Glutamatergic neuron (in vitro differentiated cells): Measurements from ENCODE around the gene GMEB2. TPM values are rescaled to one million over a fixed set of nuclear protein-coding genes. Genes with fewer than 3 reads are reported as not detected.
"Not testable (repeated sequence)": the region's sequence is repeated elsewhere in the genome, so short reads cannot be mapped to it uniquely, and the experiment has no call there.

Experiments used
- DNase-seq: peaks from one replicate; pipeline ENCODE4 v3.0.0; 2022
- H3K27ac Mint-ChIP-seq: one replicate; pipeline ENCODE4 v1.8.0; 2020; ENCODE audit warnings: mild to moderate bottlenecking, mixed read lengths, inconsistent platforms; ENCODE audit not compliant: unreplicated experiment
- H3K27me3 Mint-ChIP-seq: one replicate; pipeline ENCODE4 v1.8.0; 2020; ENCODE audit warnings: mild to moderate bottlenecking, moderate library complexity, mixed read lengths, inconsistent platforms; ENCODE audit not compliant: unreplicated experiment
- H3K36me3 Mint-ChIP-seq: one replicate; pipeline ENCODE4 v1.8.0; 2020; ENCODE audit warnings: mild to moderate bottlenecking, mixed read lengths, inconsistent platforms; ENCODE audit not compliant: unreplicated experiment
- H3K4me1 Mint-ChIP-seq: one replicate; pipeline ENCODE4 v1.8.0; 2020; ENCODE audit warnings: mild to moderate bottlenecking, low read depth, mixed read lengths, inconsistent platforms; ENCODE audit not compliant: unreplicated experiment
- H3K4me3 Mint-ChIP-seq: one replicate; pipeline ENCODE4 v1.8.0; 2020; ENCODE audit warnings: mild to moderate bottlenecking, mixed read lengths, inconsistent platforms; ENCODE audit not compliant: unreplicated experiment
- H3K9me3 Mint-ChIP-seq: one replicate; pipeline ENCODE4 v1.8.0; 2020; ENCODE audit warnings: mild to moderate bottlenecking, moderate library complexity, mixed read lengths, inconsistent platforms; ENCODE audit not compliant: unreplicated experiment
- CTCF ChIP-seq: fragments of 200-600 bp; sonication (generic); IDR thresholded peaks from one replicate; pipeline ENCODE4 v1.5.0; 2021; ENCODE audit not compliant: partially characterized antibody, unreplicated experiment
- total RNA-seq: library from RNA; stranded (reverse); fragmentation: NEBNext Ultra II Directional; extraction: Animal tissue kit (Norgen Biotek cat#: 25700); gene quantifications from one replicate; pipeline ENCODE4 v1.2.1, GENCODE V29; 2021; ENCODE audit not compliant: unreplicated experiment

The GMEB2 gene
- total RNA-seq, 1 donor from 2014 or later = 12.8 TPM

DNA sequence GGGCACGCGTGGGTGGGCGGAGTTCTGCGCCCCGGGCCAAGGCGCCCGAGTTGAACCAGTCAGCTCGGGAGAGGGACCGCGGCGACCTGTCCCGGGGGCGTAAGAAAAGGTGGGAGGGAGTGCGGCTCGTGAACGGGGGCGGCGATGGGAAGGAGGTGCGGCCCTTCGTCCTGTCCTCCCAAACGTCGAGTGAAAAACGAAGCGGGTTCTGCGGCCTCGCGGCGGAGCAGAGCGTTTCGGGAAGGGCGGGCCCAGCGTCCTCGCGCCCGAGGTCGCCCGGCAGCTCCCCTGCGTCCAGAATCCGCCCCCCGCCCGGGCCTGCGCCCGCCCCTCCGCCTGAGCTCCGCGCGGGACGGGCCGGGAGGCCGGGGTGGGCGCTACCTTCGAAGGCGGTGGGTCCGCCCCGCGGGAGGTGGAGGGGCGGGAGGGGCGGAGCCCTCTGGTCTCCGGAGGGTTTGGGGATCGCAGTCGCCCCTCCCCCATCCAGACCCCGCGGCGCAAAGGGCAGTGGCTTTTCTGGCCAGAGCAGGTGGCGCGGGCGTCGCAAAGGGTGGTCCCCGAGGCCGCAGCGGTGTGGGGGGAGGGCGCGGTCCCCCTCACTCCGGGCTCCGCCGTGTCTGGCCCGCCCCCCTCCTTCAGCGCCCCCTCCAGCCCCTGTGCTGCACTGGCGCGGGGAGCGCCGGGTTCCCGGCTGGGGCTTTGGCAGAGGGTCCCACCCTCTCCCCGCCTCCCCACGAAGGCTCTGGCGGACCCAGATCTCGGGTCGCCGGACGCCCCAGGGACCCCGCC lies 25.5 kb upstream of the GMEB2 start:
- Mint-ChIP-seq H3K27me3 (peaks cover 9% of the 10 kb centered on the region), H3K27ac (no peak overlapping the region), H3K4me1 (peaks cover 14% of the 10 kb centered on the region), H3K36me3 (no peaks in the 10 kb centered on the region), H3K9me3 (peaks cover 8% of the 10 kb centered on the region), H3K4me3 (peak overlapping the region; percentile 97)
- peak; percentile 88 for DNase-seq
- peak; percentile 19 for TF ChIP-seq CTCF

DNA sequence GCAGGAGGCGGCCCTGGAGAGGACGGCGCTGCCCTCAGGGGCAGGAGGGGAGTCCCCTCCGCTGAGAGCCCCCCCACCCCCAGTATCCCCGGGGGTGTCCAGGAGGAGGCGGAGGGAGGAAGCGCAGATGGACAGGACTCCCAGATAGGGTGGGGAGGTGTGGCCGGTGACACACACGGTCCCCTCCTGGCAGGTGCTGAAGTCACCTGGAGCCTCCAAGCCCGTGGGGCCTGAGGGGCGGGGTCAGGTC lies 25.0 kb upstream of the GMEB2 start:
- DNase-seq = no peak
- Mint-ChIP-seq H3K4me1 (peaks cover 14% of the 10 kb centered on the region), H3K4me3 (peak overlapping the region; percentile 97), H3K27me3 (peaks cover 7% of the 10 kb centered on the region), H3K36me3 (no peaks in the 10 kb centered on the region), H3K9me3 (peaks cover 6% of the 10 kb centered on the region), H3K27ac (peak overlapping the region; percentile 88)
- no peak for TF ChIP-seq CTCF

DNA sequence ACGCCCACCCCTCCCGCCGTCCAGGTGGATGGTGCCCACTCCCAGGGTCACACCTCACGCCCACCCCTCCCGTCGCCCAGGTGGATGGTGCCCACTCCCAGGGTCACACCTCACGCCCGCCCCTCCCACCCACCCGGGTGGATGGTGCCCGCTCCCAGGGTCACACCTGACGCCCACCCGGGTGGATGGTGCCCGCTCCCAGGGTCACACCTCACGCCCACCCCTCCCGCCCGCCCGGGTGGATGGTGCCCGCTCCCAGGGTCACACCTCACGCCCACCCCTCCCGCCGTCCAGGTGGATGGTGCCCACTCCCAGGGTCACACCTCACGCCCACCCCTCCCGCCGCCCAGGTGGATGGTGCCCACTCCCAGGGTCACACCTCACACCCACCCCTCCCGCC lies 23.6 kb upstream of the GMEB2 start:
- not testable (repeated sequence) for H3K36me3 Mint-ChIP-seq, H3K9me3 Mint-ChIP-seq, H3K27me3 Mint-ChIP-seq, H3K27ac Mint-ChIP-seq, DNase-seq
- H3K4me3 Mint-ChIP-seq = peak overlapping the region; percentile 97
- peaks cover 17% of the 10 kb centered on the region for H3K4me1 Mint-ChIP-seq

GRCh38 chr20:63648895-63649589 lies 22.1 kb upstream of the GMEB2 start:
- DNase-seq = no peak
- TF ChIP-seq CTCF = no peak
- Mint-ChIP-seq H3K27ac (peak overlapping the region; percentile 59), H3K36me3 (no peaks in the 10 kb centered on the region), H3K9me3 (peaks cover 8% of the 10 kb centered on the region), H3K4me1 (peaks cover 15% of the 10 kb centered on the region), H3K27me3 (peaks cover 11% of the 10 kb centered on the region), H3K4me3 (peak overlapping the region; percentile 71)

DNA sequence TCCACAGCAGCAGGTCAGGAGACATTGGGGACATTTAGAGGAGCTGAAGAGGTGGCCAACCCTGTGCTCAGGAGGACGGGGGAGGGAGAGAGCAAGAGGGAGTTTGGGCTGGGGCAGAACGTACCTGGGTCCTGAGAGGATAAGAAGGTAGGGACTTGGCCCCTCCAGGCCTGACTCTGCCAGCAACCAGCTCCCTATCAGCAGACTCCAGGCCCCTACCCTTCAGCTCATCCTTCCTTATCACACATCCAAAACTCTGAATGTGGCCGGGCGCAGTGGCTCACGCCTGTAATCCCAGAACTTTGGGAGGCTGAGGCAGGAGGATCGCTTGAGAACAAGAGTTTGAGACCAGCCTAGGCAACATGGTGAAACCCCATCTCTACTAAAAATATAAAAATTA lies 21.3 kb upstream of the GMEB2 start:
- Mint-ChIP-seq H3K36me3 (no peaks in the 10 kb centered on the region), H3K27me3 (peaks cover 11% of the 10 kb centered on the region)

More for the DNA sequence above, 21.3 kb upstream of the GMEB2 start:
- H3K4me1 Mint-ChIP-seq = peaks cover 15% of the 10 kb centered on the region
- TF ChIP-seq CTCF = no peak
- H3K9me3 Mint-ChIP-seq = peaks cover 11% of the 10 kb centered on the region
- no peak overlapping the region for H3K4me3 Mint-ChIP-seq
- H3K27ac Mint-ChIP-seq = peak overlapping the region; percentile 68
- DNase-seq = no peak
